Stimulated activated CD4-positive, alpha-beta T cell treated with anti-CD3 and anti-CD28 coated beads, TNF-alpha, amount 100 ng/mL, for 24 hours (primary cell): ENCODE measurements around the gene ANO7.

Source experiments
- DNase-seq, 3 experiments: peaks; one replicate each; pipeline ENCODE4 v3.0.0-alpha.2; 2020; ENCODE audit warnings: low read depth in 3 of 3

ANO7 gene, protein sequence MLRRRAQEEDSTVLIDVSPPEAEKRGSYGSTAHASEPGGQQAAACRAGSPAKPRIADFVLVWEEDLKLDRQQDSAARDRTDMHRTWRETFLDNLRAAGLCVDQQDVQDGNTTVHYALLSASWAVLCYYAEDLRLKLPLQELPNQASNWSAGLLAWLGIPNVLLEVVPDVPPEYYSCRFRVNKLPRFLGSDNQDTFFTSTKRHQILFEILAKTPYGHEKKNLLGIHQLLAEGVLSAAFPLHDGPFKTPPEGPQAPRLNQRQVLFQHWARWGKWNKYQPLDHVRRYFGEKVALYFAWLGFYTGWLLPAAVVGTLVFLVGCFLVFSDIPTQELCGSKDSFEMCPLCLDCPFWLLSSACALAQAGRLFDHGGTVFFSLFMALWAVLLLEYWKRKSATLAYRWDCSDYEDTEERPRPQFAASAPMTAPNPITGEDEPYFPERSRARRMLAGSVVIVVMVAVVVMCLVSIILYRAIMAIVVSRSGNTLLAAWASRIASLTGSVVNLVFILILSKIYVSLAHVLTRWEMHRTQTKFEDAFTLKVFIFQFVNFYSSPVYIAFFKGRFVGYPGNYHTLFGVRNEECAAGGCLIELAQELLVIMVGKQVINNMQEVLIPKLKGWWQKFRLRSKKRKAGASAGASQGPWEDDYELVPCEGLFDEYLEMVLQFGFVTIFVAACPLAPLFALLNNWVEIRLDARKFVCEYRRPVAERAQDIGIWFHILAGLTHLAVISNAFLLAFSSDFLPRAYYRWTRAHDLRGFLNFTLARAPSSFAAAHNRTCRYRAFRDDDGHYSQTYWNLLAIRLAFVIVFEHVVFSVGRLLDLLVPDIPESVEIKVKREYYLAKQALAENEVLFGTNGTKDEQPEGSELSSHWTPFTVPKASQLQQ

DNA sequence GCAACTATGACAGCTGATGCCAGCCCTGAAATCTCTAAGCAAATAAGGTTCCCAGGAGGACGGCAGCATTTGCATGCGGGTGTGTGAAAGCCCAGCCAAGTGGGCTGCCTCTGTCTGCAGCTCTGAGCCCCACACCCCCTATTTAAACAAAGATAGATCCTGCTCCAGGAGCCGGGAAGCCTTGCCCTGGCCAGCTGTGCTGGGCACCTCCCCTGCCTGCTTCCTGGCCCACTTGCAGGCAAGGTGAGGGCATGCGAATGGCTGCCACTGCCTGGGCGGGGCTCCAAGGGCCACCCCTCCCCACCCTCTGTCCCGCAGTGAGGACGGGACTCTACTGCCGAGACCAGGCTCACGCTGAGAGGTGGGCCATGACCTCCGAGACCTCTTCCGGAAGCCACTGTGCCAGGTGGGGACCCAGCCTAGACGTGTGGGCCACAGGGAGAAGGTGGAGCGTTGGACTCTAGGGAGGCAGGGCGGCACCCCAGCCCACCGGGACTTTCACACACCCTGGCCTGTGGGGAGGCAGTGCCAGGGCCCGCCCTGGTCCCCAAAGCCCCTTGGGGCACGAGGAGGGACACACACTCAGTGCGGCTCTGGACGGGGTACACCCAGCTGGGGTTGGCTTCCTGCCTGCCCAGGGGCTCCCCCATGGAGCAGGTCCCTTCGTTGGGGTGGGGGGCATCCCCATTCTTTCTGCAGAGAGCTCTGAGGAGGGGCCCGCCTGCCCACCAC, at the start of gene ANO7:
TSS of gene ANO7 (plus strand) at position 317 of the 732 bp plus-strand sequence. CDS start 1,387 bp downstream, outside the sequence.
- DNase-seq, result no peak

DNA sequence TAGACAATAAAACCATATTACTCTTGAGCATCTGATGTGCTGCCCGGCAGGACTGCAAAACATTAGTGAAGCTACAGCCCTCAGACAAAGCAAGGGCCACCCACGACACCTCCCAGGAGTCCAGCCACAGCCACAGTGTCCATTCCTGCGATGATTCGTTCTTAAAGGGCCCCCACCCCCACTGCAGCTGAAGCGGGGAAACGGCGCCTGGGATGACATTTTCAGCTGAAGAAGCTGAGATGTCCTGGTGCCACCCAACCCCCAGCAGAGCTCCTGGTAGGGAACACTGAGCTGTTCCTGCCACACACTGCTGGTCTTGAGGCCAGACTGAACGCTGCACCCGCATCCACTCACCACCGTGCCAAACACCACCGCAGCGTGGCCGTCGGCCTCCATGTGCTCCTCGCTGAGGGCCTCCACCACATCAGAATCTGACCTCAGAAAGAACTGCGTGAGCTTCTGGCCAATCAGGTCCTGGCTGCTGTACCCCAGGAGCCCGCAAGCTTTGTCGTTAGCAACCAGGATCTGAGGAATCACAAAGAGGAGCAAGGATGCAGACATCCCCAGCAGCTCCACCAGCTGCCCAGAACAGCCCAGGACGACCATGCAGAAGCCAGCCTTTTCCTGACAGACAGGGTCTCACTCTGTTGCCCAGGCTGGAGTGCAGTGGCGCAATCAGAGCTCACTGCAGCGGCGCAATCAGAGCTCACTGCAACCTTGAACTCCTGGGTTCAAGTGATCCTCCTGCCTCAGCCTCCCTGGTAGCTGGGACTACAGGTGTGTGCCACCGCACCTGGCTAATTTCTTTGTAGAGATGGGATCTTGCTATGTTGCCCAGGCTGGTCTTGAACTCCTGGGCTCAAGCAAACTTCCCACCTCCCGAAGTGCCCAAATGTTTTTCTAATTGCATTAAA, 48.7 kb upstream of the ANO7 start:
- no peak for DNase-seq

DNA sequence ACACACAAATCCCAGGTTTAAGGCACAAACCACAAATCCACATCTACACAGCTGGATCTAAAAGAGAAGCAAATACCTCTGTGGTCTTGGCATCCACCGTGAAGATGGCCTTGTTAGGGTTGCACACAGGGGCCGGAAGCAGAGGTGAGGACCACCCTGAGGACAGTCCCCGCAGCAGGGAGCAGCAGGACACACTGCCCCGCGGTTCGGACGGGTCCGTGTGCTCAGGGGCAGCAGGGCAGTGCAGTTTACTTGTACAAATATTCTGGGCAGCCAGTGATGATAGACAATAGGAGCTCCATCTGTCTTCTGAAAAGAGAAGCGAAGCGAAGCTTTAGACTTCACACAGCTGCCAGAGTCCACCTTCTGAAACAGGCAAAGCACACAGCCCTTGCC, 48.0 kb upstream of the ANO7 start:
- no peak for DNase-seq

DNA sequence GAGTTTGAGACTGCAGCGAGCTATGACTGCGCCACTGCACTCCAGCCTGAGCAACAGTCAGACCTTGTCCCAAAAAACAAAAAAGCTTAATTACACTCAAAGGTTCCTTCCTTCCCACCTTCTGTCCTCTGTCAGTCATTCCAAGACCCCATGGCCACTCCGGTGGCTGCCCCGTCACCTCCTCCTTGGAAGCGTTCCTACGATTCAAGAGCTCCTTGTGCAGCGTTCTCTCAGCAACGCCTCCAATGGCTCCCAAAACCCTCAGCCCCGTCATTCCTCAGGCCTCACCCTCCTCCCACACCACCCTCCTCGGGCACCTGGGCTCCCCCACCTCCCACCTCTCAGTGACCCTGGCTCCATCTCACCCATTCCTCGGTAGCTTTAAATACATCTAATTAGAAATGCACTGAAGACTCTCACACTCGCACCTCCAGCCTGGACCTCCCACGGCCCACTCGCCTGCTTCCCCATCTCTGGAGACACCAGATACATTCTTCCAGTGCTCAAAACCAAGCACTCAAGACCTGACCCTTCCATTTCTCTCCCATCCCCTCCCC, 47.2 kb upstream of the ANO7 start:
- no peak for DNase-seq

DNA sequence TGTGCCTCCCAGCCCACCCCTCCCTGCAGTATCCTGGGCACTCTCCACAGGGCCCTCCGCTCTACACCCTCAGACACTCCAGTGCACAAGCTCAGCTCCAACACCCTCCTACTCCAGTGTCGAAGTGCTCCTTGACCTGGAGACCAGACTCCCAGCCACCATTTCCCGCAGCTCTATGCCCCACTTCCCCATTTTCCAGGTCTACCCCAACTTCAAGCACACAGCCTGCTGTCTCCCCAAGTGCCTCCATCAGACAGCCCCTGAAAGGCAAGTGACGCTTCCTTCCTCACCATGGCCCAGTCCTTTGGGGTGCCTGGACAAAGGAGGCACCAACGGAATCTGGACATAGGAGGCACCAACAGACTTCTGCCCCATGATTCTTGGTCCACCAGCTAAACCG, 46.4 kb upstream of the ANO7 start:
- no peak for DNase-seq

DNA sequence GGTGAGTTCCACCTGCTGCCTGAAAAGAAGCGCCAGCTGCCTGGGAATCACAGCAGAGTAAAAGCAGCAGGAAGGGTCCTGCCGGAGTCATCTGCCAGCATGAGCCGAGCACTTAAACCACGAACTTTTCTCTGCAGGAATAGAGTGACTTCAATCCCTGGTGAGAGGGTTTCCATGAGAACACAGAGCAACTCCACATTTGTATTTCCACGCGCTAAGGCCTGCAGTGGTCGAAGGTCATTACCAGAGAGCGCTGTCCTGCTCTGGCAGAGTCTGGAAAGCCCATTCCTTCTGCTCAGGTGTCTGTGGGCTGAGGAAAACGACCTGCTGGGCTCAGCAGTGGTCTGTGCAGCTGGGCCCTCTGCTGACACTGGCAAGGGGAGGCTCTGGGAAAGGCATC, 45.9 kb upstream of the ANO7 start:
- DNase-seq, result no peak

DNA sequence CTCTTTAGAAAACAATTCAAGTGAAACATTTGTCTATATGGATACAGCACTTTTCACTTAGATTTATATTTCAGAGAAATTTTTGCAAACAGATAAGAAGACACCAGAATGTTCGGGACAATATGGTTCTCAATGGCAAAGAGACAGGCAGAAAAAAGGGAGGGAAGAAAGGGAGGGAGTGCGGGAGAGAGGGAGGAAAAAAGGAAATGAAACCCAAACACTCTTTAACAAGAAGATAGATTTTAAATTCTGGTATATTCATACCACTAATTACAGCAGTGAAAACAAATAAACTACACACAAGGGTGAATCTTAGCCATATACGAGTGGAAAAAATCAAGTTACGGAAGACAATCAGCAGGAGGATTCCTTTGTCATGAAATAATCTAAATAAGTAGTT, 42.2 kb upstream of the ANO7 start:
- DNase-seq, result no peak

DNA sequence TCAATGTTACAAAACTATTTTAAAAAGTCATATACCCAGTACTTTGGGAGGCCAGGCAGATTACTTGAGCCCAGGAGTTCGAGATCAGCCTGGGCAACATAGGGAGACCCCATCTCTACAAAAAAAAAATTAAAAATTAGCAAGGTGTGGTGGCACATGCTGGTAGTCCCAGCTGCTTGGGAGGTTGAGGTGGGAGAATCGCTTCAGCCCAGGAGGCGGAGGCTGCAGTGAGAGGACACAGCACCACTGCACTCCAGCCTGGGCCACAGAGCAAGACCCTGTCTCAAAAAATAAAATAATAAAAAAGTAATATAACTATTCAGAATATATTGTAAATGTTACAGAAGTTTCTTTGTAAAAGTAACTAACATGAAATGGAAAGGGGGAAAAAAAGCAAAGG, 41.1 kb upstream of the ANO7 start:
- DNase-seq, result no peak

DNA sequence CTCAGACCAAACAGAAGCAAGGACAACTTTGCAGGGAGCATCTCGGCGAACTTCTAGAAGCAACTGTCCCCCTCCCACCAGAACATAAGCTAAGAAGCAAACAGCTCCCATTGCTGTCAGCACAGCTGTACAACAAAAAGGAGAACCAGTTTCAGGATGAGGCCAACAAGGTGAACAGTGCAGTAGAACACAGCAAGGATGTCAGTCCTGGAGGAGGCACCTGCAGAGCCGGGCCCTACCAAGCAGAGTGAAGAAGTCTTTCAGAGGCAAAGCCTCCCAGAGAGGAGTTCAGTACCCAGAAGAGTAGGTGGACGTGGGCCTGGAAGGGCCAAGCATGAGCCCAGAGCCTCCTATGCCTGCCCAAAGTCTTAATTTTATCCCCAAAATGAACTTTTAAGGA, 40.2 kb upstream of the ANO7 start:
- DNase-seq, result no peak

DNA sequence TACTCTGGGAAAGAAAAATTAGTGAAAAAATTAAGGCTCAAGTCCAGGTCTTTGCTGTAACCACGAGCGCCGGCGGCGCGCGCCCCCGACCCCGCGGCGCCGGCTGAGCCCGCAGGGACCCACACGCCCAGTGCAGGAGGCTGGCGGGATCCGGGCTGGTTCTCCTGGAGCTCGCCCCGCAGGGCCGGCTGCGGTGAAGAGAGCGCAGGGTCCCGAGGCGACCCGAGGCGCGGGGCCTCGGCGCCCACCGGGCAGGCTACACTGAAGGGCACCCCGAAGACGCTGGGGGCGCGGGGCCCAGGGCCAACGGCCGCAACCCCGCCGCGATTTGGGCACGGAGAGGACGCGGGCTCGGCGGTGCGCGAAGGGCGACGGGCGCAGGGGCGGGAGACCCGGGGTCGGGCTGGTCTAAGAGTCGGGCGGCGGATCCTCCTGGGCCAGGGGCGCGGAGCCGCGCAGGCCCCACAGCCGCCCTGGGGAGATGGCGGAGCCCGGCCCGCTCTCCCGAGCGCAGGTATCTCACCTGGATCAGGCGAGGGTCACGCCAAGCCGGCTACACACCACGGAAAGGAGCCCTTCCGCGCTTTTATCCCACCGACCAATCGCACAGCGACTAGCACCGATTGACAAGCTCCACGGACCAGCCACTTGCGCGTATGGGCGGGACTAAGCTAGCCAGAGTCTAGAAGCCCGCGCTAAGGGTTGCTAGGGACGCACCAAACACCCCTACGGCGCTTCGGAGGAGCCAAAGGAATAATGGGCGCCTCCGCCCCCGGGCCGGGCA, 39.4 kb upstream of the ANO7 start, which contains the start of gene PASK:
TSS of gene PASK (minus strand) at position 582 of the 784 bp plus-strand sequence. CDS start 6,440 bp downstream, outside the sequence.
- DNase-seq, result peak; percentile 88 to 95 (median 89)

DNA sequence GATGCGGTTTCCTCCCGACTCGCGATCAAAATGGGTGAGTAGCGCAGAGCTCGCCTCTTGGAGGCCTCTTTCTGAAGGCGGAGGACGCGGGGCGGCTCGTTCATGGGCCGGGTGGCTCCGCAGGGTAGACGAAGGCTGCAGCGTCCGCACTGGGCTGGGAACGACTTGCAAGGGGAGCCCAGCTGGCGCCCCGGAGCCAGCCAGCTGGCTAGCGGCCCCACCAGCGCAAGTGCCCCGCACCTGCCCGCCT, 38.9 kb upstream of the ANO7 start:
- no peak for DNase-seq

DNA sequence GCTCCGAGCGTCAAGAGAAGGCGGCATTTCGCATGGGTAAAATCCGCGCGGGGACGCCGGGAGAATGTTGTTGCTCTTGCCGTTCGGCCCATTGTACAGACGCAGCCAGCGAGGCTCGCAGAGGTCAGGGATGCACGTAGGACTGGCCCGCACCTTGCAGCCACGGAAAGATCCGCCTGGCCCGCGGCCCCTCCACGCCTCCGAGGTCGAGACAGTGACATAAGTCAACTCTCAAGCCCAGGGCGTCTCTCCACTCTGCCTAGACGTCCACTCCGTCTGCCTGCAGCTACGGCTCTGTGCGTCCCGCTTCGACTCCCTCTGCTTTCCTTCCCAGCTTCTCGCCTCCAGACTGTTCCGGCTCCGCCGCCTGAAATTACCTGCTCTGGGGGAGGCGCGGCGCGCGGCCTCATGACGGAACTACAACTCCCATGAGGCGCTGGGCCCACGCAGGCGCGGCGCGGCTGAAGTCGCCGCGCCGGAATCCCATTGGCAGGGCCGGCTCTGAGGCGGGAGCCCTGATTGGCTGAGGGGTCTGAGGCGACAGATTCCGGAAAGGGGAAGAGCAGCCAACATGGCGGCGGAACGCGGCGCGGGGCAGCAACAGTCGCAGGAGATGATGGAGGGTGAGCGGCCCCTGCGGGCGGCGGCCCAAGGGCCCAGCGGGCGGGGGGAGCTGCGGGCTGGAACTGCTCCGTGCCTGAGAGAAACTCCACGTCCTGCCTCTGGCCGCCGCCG, 38.4 kb upstream of the ANO7 start, which contains the start of gene PPP1R7:
TSS of gene PPP1R7 (plus strand) at position 543 of the 735 bp plus-strand sequence. CDS start at position 572, 29 bp downstream.
- peak; percentile 89 to 95 (median 91) for DNase-seq

DNA sequence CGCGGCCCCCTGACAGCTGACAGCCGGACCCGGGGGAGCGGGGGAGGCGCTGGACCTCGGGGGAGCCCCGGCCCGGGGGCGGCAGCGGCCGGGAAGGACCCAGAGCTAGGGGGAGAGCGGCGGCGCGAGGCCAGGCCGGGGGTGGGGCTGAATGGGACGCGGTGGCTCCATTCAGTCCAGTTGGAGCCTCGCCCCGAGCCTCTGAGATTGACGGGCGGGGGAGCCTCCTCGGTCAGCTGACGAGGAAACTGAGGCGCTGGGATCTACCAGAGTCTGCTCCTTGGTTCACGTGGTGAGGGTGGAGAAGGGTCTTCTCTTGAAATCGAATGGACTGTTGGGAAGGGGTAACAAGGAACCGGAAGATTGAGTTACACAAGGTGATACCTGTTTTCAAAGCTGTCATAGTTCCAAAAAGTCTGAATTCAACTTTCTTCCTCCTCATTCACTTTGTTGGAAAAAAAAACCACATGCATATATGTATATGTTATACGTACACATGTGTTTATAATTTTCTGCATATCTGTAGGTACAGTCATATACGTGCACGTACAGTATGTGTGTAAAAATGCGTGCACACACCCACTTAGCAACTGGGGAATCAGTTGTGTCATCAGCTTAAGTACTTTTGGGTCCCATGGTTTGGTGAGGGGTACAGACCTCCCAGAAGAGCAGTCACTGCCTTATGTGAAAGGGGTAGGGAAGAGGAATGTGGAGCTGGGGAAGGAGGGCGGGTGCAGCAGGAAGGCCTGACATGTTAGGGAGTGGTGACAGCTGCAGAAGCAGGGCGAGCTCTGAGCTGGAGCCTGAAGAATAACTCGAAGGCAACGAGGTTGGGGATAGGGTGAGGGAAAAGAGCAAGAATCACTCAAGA, 37.6 kb upstream of the ANO7 start:
- no peak for DNase-seq

DNA sequence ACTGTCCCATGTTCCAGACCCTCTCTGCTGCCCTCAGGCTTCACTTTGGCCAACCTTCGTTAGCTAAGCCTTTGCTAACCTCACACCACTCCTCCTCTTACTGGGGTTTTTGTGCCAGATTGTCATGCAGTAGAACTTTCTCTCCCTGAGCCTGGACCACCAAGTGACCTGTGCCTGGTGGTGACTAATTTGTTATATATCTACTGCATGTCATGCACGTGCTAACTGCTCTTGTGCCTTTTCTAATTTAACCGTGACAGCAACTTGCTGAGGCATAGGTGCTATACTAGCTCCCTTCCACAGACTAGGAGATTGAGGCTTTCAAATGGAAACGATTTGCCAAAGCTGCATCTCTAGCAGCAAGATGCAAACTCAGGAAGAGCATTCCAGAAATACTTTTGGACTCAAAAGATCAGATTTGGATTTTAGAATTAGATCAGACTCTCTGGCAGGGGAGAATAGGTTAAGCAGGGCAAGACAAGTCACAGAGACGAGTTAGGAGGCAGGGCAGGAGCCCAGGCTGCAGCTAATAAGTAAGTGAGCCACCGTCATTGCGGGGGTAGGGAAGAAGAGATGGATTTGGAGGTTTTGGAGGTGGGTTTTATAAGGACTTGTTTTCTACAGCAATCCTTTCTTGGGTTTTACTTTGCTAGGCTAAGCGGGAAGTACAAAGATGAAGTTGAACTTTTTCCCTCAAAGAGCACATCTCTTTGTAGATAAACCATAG, 36.4 kb upstream of the ANO7 start:
- DNase-seq, result no peak

DNA sequence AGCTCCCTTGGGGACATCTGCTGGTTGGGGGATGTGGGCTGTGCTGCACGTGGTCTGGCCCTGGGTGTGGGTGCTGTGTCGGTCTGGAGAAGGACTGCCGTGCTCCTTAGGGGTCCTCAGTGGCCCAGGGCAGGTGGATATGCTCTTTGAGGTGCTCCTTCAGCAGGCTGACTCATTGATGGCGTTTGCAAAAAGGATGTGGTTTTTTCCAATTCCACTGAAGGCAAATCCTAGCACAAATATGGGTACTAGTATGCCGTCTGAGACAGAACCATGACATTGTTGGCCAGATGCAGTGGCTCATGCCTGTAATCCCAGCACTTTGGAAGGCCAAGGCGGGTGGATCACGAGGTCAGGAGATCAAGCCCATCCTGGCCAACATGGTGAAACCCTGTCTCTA, 34.9 kb upstream of the ANO7 start:
- DNase-seq, result no peak

DNA sequence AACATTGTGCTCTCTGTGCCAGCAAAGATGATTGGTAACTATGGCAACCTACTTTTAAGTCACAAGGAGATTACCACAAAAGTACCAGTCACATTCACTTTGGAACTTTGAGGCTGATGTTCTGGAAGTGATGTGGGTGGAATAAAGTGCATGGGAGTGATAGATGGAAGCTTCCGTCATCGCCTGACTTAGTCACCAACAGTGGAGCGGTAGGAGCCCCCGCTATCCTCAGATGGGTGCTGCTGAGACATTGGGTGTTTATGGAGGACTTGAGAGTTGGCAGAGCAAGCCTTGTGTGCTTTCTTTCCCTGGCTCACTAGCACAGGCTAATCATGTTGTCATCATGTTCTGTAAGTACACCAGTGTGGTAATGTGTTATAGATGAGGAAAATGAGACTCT, 33.6 kb upstream of the ANO7 start:
- peak in 2 of 3 experiments; percentile 7 to 39 for DNase-seq

DNA sequence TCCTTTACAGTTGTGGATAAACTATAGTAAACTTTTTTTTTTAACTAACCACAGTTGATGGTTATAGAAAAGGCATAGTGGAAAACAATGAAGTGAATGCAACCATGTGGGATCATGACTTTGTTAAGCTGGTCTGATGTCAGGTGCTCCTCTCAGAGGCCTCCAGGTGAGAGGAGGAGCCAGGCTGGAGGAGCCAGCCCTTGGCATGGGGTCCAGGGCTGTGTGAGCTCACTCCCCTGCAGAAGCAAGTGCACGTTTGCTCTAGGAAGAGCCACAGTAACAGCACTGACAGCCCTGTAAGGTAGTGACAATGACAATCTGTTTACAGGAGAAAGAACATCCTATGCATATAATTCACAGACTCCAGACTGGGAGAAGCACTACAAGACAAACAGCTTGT, 32.5 kb upstream of the ANO7 start:
- no peak for DNase-seq
